CD4-positive, alpha-beta T cell treated with Interleukin-6 at 100 ng/mL for 8 hours (primary cell): Measurements from ENCODE around the gene TRIM17.
A peak's percentile ranks its signal among the peaks of the same experiment; 100 is the strongest.

Experiments
- DNase-seq: peaks from one replicate; pipeline ENCODE4 v3.0.0-alpha.2; 2020; ENCODE audit warnings: mixed read lengths, low spot score

The TRIM17 gene

DNA sequence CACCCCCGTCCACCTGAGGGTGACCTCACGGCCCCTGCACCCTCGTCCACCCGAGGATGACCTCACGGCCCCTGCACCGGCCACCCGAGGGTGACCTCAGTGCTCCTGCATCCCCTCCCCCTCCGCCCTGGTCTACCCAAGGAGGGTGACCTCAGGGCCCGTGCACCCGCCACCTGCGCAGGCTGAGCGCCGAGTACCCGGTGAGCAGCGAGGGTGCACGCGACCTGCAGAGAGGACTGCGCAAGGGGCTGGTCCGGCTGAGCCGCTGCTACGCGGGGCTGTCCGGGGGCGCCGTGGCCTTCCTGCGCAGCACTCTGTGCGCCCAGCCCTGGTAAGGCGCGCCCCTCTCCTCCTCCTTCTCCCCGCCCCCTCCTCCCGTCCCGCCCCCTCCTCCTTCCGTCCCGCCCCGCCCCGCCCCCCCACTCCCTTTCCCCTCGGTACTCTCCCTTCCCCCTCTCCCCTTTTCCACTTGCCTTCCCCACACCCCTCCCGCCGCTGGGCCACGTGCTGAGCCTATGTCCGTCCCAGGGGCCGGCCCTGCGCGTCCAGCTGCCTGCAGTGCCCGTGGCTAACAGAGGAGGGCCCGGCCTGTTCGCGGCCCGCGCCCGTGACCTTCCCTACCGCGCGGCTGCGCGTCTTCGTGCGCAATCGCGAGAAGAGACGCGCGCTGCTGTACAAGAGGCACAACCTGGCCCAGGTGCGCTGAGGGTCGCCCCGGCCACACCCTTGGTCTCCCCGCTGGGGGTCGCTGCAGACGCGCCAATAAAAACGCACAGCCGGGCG, 38.4 kb downstream of the TRIM17 start:
- DNase-seq, result peak; percentile 42

DNA sequence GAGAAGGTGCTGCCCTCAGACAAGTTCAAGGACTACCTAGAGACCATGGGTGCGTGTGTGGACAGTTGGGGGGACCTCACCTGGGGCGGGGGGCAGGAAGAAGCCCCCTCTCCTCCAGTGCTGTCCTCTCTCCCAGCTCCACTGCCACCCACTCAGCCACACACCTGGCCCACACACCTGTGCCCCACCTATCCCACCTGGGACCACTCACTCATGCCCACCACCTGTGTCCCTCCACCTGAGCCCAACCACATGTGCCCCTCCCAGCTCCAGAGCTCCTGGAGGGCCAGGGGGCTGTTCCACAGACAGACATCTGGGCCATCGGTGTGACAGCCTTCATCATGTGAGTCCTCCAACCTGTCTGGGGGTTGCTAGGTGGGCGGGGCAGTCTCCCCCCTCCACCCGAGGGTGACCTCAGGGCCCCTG, 39.0 kb downstream of the TRIM17 start:
- no peak for DNase-seq

DNA sequence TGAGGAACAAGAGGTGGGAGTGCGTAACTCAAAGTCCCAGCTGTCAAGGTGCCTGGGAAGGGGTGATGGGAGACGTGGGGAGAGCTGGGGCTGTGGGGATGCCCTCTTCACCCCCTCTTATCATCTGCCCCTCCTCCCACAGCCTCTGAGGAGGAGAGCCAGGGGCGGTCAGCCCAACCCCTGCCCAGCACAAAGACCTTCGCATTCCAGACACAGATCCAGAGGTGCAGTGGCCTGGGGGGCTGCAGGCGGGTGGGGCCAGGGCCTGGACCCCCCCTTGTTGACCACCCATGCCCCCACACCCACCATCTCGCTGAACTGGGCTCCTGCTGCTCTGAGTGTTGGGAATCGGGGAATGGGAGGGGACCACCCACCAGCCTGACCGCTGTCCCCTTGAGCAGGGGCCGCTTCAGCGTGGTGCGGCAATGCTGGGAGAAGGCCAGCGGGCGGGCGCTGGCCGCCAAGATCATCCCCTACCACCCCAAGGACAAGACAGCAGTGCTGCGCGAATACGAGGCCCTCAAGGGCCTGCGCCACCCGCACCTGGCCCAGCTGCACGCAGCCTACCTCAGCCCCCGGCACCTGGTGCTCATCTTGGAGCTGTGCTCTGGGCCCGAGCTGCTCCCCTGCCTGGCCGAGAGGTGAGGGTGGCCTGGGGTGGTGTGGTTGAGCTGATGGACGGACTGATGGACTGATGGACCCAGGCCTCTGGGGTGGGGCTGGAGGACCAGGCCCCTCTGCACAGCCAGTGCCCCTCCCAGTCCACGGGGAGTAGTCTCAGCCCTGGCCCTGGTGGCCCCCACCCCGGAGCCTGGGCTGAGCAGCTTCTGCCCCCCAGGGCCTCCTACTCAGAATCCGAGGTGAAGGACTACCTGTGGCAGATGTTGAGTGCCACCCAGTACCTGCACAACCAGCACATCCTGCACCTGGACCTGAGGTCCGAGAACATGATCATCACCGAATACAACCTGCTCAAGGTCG, 39.7 kb downstream of the TRIM17 start:
- no peak for DNase-seq

DNA sequence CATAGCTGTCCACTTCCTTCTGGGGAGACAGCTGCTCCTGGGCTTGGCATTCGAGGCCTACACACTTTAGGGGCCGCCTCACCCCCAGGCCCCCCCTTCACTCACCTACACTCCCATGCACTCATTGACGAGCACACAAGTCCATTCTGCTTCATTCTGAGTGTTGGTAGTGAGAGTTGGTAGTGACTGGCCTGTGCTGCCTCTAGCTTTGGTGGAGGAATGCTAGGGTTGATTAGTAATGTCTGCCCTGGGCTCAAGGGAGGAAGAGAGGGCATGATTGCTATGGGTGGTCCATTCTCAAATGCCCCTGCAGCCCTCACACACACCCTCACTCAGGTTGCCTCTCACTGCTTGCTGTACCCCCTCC, 40.4 kb downstream of the TRIM17 start:
- DNase-seq, result no peak

DNA sequence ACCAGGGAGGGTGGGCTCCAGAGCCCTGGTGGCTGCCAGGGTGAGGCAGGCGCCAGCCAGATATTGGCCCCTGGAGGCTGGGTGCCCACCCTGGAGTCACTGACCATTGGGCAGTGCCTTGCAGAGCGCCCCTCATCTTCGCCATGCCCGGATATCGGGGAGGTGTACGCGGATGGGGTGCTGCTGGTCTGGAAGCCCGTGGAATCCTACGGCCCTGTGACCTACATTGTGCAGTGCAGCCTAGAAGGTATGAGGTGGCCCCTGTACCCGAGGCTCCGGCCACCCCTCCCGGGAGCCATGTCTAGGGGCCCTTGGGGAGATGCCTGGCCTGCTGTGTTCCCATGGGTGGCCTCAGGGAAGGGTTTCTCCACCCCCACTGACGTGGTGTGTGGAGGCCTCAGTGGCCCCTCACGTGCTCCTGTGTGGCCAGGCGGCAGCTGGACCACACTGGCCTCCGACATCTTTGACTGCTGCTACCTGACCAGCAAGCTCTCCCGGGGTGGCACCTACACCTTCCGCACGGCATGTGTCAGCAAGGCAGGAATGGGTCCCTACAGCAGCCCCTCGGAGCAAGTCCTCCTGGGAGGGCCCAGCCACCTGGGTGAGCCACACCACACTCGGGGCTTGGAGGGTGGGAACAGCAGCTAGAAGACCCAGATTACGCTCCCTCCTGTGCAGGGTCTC, 40.9 kb downstream of the TRIM17 start:
- DNase-seq, result no peak

DNA sequence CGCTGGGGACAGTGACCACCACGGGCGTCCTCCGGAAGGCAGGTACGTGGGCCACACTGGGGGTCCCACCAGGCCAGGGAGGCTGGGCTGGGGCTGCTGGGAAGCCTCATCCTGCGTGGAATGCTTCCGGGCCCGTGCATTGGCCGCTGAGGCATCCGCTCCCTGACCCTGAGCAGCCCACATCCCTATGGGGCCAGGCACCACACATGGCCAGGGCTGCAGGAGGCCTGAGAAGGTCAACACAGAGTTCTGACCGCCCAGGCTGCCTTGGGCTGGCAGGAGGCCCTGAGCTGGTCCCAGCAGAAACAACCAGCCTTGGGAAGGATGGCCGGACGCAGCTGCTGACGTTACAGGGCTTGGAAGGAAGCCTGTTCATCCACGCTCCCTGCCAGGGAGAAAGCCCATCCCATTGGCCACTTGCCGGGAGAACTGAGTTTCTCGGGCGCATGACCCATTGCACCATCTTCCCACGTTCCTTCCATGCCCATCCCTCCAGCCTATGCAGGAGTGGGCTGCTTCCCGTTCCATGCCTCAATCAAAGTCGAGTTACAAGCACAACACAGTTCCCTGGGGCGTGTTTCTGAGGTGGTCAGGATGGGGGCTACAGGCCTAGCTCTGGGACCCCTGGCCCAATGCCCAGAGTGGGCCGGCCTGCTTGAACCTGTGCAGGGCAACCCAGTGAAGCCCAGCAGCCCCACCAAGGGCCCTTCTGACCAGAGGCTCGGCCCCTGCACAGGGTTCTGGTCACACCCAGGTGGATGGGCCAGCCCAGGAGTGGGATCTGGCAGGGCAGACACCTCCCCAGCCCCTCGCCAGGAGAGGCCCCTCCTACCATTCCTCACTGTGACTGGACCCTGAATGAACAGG, 41.7 kb downstream of the TRIM17 start:
- no peak for DNase-seq

DNA sequence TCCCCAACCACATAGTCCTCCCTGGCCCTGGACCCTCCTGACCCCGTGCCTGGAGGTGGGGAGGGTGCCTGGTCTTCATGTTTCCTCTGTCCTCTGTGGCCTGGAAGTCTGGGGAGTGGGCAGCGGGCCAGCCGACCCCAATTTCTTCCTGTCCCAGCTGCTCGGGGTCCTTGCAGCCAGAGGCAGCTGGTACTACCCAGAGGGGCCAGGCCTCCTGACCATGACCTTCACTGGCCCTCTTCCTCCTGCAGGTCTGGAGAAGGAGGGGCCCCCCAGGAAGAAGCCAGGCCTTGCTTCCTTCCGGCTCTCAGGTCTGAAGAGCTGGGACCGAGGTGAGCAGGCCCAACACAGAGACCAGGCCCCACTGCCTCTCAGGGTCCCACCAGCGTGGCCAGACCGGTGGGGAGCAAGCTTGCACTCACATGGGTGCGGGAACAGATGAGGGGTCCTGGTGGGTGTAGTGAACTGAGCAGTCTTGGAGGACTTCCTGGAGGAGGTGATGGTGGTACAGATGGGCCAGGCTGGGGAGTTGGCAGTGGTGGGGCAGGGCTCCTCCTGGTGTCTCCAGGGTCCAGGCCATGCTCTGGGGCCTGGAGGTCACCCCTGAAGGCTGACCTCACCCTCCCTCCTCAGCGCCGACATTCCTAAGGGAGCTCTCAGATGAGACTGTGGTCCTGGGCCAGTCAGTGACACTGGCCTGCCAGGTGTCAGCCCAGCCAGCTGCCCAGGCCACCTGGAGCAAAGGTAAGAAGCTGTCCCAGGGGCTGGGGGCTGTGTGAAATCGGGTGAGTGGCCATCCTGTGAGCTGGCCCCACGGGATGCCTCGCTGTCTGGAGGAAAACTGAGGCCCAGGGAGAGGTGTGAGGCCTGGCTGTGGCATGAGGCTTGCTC, 42.7 kb downstream of the TRIM17 start:
- DNase-seq, result no peak

DNA sequence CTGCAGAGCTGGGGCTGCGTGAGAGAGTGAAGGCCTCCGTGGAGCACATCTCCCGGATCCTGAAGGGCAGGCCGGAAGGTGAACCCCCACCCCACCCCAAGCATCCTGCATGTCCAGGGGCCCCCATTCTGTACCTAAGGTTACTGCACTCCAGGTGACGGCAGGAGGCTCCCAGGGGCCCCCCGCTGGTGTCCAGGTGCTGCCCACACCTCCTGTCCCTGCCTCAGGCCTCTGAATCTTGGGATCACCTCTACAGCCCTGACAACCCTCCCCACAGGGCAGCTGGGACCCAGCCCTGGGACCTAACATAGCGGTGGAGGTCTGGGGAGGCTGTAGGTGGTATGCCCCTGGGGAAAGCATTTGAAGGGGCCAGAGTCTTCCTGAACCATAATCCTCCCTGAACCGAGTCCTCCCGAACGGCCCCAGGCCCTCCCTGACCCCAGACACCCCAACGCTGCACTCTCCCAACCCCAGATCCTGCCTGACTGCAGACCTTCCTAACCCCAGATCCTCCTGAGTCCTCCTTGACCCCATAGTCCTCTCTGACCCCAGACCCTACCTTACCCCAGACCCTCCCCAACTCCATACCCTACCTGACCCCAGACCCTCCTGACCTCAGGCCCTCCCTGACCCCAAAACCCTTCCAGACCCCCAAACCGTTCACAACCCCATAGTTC, 43.5 kb downstream of the TRIM17 start:
- no peak for DNase-seq

DNA sequence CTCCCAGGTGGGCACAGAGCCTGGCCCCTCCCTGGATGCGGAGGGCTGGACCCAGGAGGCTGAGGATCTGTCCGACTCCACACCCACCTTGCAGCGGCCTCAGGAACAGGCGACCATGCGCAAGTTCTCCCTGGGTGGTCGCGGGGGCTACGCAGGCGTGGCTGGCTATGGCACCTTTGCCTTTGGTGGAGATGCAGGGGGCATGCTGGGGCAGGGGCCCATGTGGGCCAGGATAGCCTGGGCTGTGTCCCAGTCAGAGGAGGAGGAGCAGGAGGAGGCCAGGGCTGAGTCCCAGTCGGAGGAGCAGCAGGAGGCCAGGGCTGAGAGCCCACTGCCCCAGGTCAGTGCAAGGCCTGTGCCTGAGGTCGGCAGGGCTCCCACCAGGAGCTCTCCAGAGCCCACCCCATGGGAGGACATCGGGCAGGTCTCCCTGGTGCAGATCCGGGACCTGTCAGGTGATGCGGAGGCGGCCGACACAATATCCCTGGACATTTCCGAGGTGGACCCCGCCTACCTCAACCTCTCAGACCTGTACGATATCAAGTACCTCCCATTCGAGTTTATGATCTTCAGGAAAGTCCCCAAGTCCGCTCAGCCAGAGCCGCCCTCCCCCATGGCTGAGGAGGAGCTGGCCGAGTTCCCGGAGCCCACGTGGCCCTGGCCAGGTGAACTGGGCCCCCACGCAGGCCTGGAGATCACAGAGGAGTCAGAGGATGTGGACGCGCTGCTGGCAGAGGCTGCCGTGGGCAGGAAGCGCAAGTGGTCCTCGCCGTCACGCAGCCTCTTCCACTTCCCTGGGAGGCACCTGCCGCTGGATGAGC, 44.3 kb downstream of the TRIM17 start:
- DNase-seq, result no peak

DNA sequence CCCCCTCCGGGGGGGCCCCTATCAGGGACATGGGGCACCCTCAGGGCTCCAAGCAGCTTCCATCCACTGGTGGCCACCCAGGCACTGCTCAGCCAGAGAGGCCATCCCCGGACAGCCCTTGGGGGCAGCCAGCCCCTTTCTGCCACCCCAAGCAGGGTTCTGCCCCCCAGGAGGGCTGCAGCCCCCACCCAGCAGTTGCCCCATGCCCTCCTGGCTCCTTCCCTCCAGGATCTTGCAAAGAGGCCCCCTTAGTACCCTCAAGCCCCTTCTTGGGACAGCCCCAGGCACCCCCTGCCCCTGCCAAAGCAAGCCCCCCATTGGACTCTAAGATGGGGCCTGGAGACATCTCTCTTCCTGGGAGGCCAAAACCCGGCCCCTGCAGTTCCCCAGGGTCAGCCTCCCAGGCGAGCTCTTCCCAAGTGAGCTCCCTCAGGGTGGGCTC, 44.9 kb downstream of the TRIM17 start:
- DNase-seq, result no peak

DNA sequence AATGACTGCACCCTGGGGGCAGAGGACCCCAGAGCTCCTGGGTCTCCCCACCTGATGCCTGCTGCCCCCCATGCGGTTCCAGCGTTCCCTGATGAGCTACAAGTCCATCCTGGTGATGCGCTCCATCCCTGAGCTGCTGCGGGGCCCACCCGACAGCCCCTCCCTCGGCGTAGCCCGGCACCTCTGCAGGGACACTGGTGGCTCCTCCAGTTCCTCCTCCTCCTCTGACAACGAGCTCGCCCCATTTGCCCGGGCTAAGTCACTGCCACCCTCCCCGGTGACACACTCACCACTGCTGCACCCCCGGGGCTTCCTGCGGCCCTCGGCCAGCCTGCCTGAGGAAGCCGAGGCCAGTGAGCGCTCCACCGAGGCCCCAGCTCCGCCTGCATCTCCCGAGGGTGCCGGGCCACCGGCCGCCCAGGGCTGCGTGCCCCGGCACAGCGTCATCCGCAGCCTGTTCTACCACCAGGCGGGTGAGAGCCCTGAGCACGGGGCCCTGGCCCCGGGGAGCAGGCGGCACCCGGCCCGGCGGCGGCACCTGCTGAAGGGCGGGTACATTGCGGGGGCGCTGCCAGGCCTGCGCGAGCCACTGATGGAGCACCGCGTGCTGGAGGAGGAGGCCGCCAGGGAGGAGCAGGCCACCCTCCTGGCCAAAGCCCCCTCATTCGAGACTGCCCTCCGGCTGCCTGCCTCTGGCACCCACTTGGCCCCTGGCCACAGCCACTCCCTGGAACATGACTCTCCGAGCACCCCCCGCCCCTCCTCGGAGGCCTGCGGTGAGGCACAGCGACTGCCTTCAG, 45.5 kb downstream of the TRIM17 start:
- DNase-seq, result no peak

DNA sequence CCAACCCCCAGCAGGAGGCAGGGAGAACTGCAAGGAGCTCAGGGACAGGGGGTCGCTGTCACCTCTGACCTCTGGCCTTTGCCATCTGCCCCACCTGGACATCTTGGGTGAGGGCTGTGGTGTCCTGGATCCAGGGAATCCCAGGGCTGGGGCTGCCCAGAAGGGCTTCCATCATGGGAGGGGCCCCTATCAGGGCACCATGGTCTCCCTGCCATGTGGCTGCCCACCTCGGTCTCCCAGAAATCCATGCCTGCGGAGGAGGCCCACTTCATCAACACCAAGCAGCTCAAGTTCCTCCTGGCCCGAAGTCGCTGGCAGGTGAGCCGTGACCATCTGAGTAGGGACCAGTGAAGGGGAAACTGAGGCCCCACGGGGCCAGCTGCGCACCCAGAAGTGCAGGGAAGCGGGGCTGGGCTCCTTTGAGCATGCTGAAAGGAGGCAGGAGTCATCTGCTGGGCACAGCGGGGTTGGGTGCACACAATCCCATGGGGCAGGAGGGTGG, 46.2 kb downstream of the TRIM17 start:
- no peak for DNase-seq

DNA sequence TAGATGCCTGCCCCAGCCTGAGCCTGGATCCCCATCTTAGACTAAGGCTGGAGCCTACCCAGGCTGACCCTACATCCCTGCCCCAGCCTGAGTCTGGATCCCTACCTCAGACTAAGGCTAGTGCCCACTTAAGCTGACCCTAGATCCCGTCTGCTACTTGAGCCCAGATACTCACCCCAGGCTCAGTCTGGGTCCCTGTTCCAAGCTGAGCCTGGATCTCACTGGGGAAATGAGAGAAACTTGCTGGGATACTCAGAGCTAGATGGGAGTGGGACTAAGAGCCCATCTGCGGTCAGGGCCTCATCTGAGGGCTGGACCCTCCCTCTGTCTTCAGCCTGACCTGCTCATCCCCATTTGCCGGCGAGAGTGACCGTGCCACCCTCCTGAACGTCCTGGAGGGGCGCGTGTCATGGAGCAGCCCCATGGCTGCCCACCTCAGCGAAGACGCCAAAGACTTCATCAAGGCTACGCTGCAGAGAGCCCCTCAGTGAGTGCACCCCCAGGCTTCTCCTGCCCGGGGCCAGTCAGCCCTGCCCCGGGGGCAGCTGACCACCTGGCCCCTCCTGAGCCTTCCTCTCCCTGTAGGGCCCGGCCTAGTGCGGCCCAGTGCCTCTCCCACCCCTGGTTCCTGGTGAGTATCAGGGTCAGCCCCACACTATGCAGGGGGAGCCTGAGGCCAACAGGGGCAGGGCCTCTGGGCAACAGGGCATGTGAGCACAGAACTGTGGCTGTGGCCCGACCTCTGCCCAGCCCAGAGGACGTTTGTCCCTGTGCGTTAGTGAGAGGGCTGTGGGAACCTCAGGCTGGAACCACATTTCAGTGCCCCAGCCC, 46.8 kb downstream of the TRIM17 start:
- no peak for DNase-seq

DNA sequence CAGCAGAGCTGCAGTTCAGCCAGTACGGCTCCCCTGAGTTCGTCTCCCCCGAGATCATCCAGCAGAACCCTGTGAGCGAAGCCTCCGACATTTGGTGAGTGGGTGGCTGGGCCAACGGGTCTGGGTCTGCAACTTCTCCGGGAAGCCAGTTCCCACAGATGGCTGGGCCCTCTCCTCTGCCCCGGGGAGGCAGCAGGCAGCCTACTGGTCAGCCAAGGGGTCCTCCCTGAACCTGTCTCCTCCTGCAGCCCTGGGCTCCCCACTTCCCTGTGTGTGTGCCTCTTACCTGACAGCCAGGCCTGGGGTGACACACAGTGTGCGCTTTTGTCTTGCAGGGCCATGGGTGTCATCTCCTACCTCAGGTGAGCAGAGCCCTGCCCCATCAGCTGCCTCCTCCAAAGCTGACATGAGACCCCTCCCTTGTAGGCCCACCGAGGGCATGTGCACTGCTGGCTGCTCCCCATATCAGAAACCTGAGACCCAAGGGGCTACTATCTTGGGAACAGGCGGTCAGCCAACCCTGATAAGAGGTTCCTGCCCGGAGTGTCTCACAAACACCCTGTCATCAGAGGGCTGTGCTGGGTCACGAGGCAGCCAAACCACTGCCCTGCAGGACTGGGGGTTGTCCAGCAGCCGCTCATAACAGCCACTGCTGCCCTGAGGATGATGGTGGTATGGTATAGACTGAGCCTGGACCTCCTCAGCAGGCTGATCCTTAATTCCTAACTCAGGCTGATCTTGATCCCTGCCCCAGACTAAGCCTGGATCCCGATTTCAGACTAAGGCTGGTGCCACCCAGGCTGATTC, 47.7 kb downstream of the TRIM17 start:
- DNase-seq, result no peak

DNA sequence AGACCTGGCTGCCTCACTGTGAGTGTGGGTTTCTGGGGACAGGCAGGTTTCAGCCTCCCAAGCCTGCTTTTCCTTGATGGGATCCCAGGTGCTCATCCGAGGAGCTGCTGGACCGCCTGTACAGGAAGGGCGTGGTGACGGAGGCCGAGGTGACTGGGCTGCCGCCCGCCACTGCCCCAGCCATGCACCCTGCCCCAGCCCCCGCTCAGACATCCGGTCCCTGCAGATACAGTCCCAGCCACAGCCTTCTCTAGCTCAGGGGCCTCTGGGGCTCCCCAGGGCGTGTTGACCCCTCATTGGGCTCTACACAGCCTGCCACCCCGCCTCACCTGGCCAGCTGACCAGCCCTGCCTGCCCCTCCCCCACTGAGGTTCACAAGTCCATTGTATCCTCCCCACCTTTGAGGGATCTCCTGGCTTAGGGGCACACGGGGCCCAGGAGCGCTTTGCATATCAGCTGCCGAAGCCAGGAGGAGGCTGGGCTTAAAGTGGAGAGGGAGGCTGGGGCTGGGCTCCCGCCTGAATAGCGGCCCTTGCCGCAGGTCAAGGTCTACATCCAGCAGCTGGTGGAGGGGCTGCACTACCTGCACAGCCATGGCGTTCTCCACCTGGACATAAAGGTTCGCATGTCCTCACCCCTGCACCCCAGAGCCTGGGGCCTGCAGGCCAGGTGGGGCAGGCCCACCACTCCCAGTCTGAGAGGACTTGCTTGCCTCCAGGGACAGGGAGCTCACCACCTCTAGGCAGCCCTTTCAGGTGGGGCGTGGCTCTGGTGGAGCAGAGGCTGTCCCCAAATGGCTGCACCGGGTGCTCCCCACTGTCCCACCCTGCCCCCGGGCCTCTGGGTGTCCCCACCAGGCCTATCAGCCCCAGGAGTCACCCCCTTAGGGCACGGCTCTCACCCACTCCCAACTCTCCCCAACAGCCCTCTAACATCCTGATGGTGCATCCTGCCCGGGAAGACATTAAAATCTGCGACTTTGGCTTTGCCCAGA, 48.6 kb downstream of the TRIM17 start:
- no peak for DNase-seq
